CD4-positive, alpha-beta T cell (primary cell): ENCODE results near the gene KCTD7. TPM values are rescaled to one million over a fixed set of nuclear protein-coding genes. Genes with fewer than 3 reads are reported as not detected.
"Not testable (repeated sequence)": the region's sequence is repeated elsewhere in the genome, so short reads cannot be mapped to it uniquely, and the experiment has no call there.

Experiments
- ATAC-seq: fragments of 200-7000 bp; cut with Tn5 transposase; one replicate; pipeline ENCODE4 v1.10.0; 2022; ENCODE audit warnings: mild to moderate bottlenecking; ENCODE audit not compliant: poor library complexity
- CTCF ChIA-PET: fragments of 350-600 bp; sonication (Branson Sonifier 250); formaldehyde crosslinking; loops from one replicate; lab custom pipeline; 2021; ENCODE audit warnings: antibody characterized with exemption, inconsistent platforms; lab: Charles Lee
- POLR2A ChIA-PET: fragments of 350-600 bp; sonication (Branson Sonifier 250); formaldehyde crosslinking; loops from one replicate; lab custom pipeline; 2021; ENCODE audit warnings: antibody characterized with exemption, inconsistent platforms; lab: Charles Lee
- DNase-seq, 14 experiments: peaks; one replicate each; pipeline ENCODE4 v3.0.0-alpha.2; 2013 to 2020; ENCODE audit warnings: mixed read lengths in 2 of 14
- H3K27ac ChIP-seq, 2 donors: one replicate each; pipeline versions ENCODE4 v1.5.1 to v1.7.0; 2013; ENCODE audit warnings: low read length in 2 of 2, low read depth in 1 of 2, mild to moderate bottlenecking in 1 of 2
- H3K27me3 ChIP-seq, 2 experiments: 1 replicate in 1 of 2; 2 replicates in 1 of 2; pipeline versions ENCODE4 v1.6.1 to v1.7.0; 2013; ENCODE audit warnings: low read length in 2 of 2, control low read depth in 1 of 2, mild to moderate bottlenecking in 1 of 2, moderate library complexity in 1 of 2; ENCODE audit not compliant: insufficient read depth in 2 of 2, control insufficient read depth in 1 of 2
- H3K36me3 ChIP-seq: one replicate; pipeline ENCODE4 v1.6.1; 2013; ENCODE audit warnings: low read length, control low read depth; ENCODE audit not compliant: insufficient read depth
- H3K4me1 ChIP-seq: one replicate; pipeline ENCODE4 v1.6.1; 2013; ENCODE audit warnings: low read length, control low read depth; ENCODE audit not compliant: insufficient read depth
- H3K4me3 ChIP-seq: one replicate; pipeline ENCODE4 v1.5.1; 2013; ENCODE audit warnings: mild to moderate bottlenecking, low read length, moderate library complexity
- H3K9me3 ChIP-seq, 2 experiments: 1 replicate in 1 of 2; 2 replicates in 1 of 2; pipeline versions ENCODE4 v1.6.1 to v1.7.0; 2013; ENCODE audit warnings: low read length in 2 of 2, mild to moderate bottlenecking in 2 of 2, control low read depth in 1 of 2, moderate library complexity in 1 of 2; ENCODE audit not compliant: control insufficient read depth in 1 of 2, insufficient read depth in 1 of 2
- H3K27ac Mint-ChIP-seq: one replicate; pipeline ENCODE4 v1.8.0; 2020; ENCODE audit warnings: mixed read lengths
- H3K27me3 Mint-ChIP-seq: one replicate; pipeline ENCODE4 v1.8.0; 2021; ENCODE audit warnings: mixed read lengths
- H3K36me3 Mint-ChIP-seq: one replicate; pipeline ENCODE4 v1.8.0; 2021; ENCODE audit warnings: low read depth, mixed read lengths
- H3K4me1 Mint-ChIP-seq: one replicate; pipeline ENCODE4 v1.8.0; 2021; ENCODE audit warnings: low read depth, mixed read lengths
- H3K4me3 Mint-ChIP-seq: one replicate; pipeline ENCODE4 v1.8.0; 2020; ENCODE audit warnings: mild to moderate bottlenecking, mixed read lengths
- H3K9me3 Mint-ChIP-seq: one replicate; pipeline ENCODE4 v1.8.0; 2020; ENCODE audit warnings: mixed read lengths
- CTCF ChIP-seq: fragments of 200-600 bp; IDR thresholded peaks from one replicate; pipeline ENCODE4 v1.8.0; 2022; ENCODE audit warnings: antibody characterized with exemption, mild to moderate bottlenecking
- intact Hi-C, 2 experiments: fragments of 100-400 bp; cut with DNase I in 1 of 2; cut with micrococcal nuclease in 1 of 2; formaldehyde crosslinking; loops; one replicate each; pipeline versions ENCODE4 v1.15.1 to v1.9.0; 2023 to 2025; cut with DNase I, micrococcal nuclease
- total RNA-seq, 174 experiments: library from RNA in 2 of 174; stranded (reverse) in 2 of 174; gene quantifications; one replicate each; pipeline ENCODE4 v1.2.3 and lab custom pipeline; 2021 to 2026

Gene KCTD7
- total RNA-seq, 2 experiments from 2014 or later: 15.2 TPM

DNA sequence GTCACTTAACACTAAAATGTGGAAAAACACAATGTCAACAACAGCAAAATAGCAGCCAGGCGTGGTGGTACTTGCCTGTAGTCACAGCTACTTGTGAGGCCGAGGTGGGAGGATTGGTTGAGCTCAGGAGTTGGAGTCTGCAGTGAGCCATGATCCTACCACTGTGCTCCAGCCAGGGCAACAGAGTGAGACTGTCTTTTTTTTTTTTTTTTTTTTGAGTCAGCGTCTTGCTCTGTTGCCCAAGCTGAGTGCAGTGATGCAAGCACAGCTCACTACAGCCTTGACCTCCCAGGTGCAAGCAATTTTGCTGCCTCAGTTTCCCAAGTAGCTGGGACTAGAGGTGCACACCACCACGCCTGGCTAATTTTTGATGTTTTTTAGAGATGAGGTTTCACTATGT, 6.1 kb downstream of the KCTD7 start:
- peaks cover 43% of the 10 kb centered on the region for H3K36me3 ChIP-seq
- peaks cover 45% of the 10 kb centered on the region for H3K4me1 ChIP-seq
- H3K27ac ChIP-seq: no peak overlapping the region
- TF ChIP-seq CTCF: no peak
- Mint-ChIP-seq H3K9me3 (no peaks in the 10 kb centered on the region), H3K36me3 (peaks cover 67% of the 10 kb centered on the region), H3K27ac (no peak overlapping the region), H3K4me3 (no peak overlapping the region), H3K27me3 (no peaks in the 10 kb centered on the region), H3K4me1 (peaks cover 39% of the 10 kb centered on the region)
- ATAC-seq: no peak
- H3K27me3 ChIP-seq: no peaks in the 10 kb centered on the region
- ChIA-PET POLR2A (no interaction called here), CTCF (no interaction called here)
- intact Hi-C loops: loop anchor here in 1 of 2 experiments (5.0 kb wide), 1 partner anchor 37 kb away; no protein-coding TSS in a partner anchor
- no peaks in the 10 kb centered on the region for H3K9me3 ChIP-seq
- no peak overlapping the region for H3K4me3 ChIP-seq
- DNase-seq: no peak

- H3K4me3 Mint-ChIP-seq, DNase-seq, H3K27me3 Mint-ChIP-seq, H3K9me3 Mint-ChIP-seq, H3K27ac ChIP-seq, H3K4me3 ChIP-seq, H3K9me3 ChIP-seq, POLR2A ChIA-PET, ATAC-seq, H3K27ac Mint-ChIP-seq, H3K27me3 ChIP-seq, CTCF ChIA-PET: not testable (repeated sequence)
- Histone ChIP-seq H3K36me3 (peaks cover 49% of the 10 kb centered on the region), H3K4me1 (peaks cover 39% of the 10 kb centered on the region)
- intact Hi-C loops: loop anchor here in 1 of 2 experiments (5.0 kb wide), 1 partner anchor 37 kb away; no protein-coding TSS in a partner anchor
- Mint-ChIP-seq H3K4me1 (peaks cover 39% of the 10 kb centered on the region), H3K36me3 (peaks cover 74% of the 10 kb centered on the region)
Measured at GRCh38 chr7:66635322-66635981, 6.8 kb downstream of the KCTD7 start.

DNA sequence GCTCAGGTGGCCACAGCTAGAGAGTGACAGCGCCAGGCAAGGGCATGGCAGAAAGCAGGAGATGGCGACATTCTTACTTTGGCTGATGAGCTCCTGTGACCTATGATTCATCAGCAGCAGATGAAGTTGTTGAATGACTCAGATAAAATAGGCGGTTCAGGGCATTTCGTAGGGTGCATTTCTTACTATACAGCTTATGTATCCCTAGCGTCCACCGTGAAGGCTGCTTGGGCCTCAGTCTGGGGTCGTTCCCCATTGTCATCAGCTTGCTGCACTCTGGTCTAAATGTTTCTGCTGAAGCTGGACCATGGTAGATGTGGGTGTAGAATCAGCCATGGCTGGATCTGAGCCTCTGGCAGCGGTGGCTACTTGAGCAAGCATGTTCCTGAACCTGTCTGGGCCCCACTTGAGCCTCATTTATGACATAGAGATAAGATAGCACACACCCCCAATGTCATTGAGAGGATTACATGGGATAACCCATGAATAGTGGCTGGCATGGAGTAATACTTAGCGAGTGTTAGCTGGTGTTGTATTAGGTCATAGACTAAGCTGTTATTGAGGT, 7.4 kb downstream of the KCTD7 start:
- H3K27ac Mint-ChIP-seq: peak overlapping the region; percentile 39
- peaks cover 80% of the 10 kb centered on the region for H3K36me3 Mint-ChIP-seq
- Histone ChIP-seq H3K4me1 (peaks cover 33% of the 10 kb centered on the region), H3K36me3 (peaks cover 55% of the 10 kb centered on the region)
- H3K9me3 Mint-ChIP-seq, H3K4me3 ChIP-seq, H3K4me3 Mint-ChIP-seq, CTCF ChIA-PET, H3K9me3 ChIP-seq, POLR2A ChIA-PET, H3K27ac ChIP-seq, H3K27me3 ChIP-seq, H3K27me3 Mint-ChIP-seq: not testable (repeated sequence)
- ATAC-seq (peak; percentile 27), DNase-seq (peak in 2 of 14 experiments; percentile 20 to 44)
- H3K4me1 Mint-ChIP-seq: peaks cover 33% of the 10 kb centered on the region
- intact Hi-C loops: loop anchor here (2.0 to 5.0 kb wide), 2 partner anchors 35 to 36 kb away; no protein-coding TSS in a partner anchor

GRCh38 chr7:66638309-66639099, 9.8 kb downstream of the KCTD7 start:
- Mint-ChIP-seq H3K27me3 (no peaks in the 10 kb centered on the region), H3K4me1 (peaks cover 22% of the 10 kb centered on the region), H3K4me3 (no peak overlapping the region), H3K9me3 (no peaks in the 10 kb centered on the region), H3K27ac (no peak overlapping the region), H3K36me3 (peaks cover 83% of the 10 kb centered on the region)
- Histone ChIP-seq H3K9me3 (no peaks in the 10 kb centered on the region), H3K4me1 (peaks cover 9% of the 10 kb centered on the region), H3K27ac (no peak overlapping the region), H3K27me3 (no peaks in the 10 kb centered on the region), H3K36me3 (peaks cover 80% of the 10 kb centered on the region), H3K4me3 (no peak overlapping the region)
- ATAC-seq (no peak), DNase-seq (no peak)
- TF ChIP-seq CTCF: no peak
- ChIA-PET CTCF (no interaction called here), POLR2A (interaction anchor here (1.0 kb wide), 1 partner anchor 10 kb away, joined by 3 read pairs; the partner anchor contains the start of gene KCTD7)
- intact Hi-C loops: loop anchor here in 1 of 2 experiments (5.0 kb wide), 1 partner anchor 34 kb away; no protein-coding TSS in a partner anchor
